ENCODE measurements around the gene CYP1A2.
"Not testable (repeated sequence)": the region's sequence is repeated elsewhere in the genome, so short reads cannot be mapped to it uniquely, and the experiment has no call there.

CYP1A2 gene

DNA sequence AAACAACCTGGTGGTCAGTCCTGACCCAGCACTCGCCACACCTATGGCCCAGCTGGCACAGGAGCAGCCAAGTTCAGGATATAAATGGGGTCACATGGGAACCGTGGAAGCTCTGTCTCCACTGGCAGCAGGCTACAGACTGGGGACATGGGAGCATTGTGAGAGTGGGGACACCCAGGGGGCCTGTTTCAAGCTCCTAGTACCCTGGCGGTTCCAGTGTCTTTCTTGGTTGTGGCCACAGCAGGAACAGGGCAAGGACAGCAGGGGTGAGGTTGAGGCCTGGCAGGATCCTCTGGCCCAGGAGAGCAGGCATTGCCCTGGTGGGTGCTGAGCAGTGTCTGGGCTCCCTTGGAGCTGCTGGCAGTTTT is 35.1 kb downstream of the CYP1A2 start:
- DNase-seq (ENCODE audit: low read depth) = peak; percentile 55
- no peak for TF ChIP-seq POLR2A (IDR thresholded peaks at IDR 0.05; ENCODE audit: extremely low read depth, insufficient read length)
- TF ChIP-seq MYC (IDR thresholded peaks at IDR 0.05; ENCODE audit: low read depth, low read length) = no peak
- no peak for TF ChIP-seq CTCF (IDR thresholded peaks at IDR 0.05; ENCODE audit: low read depth, low read length)
- TF ChIP-seq, protein P1, sequence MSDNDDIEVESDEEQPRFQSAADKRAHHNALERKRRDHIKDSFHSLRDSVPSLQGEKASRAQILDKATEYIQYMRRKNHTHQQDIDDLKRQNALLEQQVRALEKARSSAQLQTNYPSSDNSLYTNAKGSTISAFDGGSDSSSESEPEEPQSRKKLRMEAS (IDR thresholded peaks at IDR 0.05; ENCODE audit: low read depth, low read length) = no peak
- peak overlapping the region; percentile 92 for H3K4me3 ChIP-seq (ENCODE audit: low read depth, low read length)

DNA sequence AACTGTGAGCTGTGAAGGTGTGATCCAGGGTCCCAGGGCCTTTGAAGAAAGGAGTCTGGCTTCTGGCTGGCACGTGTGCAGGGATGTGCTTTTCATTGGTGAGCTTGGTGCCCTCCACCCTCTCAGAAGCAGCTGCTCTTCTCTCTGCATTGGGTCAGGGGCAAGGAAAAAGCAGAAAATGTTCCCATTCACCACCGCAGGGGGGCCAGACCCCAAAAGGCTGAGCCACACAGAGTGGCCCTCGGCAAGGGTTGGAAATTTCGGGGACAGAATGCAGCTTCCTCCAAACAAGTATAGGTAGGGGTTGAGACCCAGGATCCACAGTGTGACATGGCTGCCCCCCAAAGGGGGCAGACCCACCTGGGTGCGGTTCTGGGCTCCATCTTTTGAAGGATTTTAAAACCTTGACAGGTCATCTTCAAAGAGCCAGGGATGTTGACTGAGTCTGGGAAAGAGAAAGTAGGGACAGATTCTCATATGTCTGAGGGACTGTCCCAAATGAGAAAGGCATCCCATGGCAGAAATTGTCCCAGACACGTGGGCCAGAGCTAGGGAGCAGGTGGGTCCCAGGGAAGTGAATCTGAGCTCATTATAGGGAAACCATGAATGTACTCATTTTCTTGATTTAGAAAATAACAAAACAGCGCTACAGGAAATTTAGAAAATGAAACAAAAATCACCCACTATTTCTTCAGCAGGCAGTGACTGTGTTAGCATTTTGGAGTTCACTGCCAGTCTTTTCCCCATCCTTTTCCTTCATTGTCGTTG is 36.0 kb downstream of the CYP1A2 start:
- peak overlapping the region; percentile 92 for H3K4me3 ChIP-seq (ENCODE audit: low read depth, low read length)
- no peak for DNase-seq (ENCODE audit: low read depth)
- TF ChIP-seq POLR2A (IDR thresholded peaks at IDR 0.05; ENCODE audit: extremely low read depth, insufficient read length) (no peak), MYC (IDR thresholded peaks at IDR 0.05; ENCODE audit: low read depth, low read length) (no peak), CTCF (IDR thresholded peaks at IDR 0.05; ENCODE audit: low read depth, low read length) (no peak)
- TF ChIP-seq, protein P1 (IDR thresholded peaks at IDR 0.05; ENCODE audit: low read depth, low read length) = no peak

DNA sequence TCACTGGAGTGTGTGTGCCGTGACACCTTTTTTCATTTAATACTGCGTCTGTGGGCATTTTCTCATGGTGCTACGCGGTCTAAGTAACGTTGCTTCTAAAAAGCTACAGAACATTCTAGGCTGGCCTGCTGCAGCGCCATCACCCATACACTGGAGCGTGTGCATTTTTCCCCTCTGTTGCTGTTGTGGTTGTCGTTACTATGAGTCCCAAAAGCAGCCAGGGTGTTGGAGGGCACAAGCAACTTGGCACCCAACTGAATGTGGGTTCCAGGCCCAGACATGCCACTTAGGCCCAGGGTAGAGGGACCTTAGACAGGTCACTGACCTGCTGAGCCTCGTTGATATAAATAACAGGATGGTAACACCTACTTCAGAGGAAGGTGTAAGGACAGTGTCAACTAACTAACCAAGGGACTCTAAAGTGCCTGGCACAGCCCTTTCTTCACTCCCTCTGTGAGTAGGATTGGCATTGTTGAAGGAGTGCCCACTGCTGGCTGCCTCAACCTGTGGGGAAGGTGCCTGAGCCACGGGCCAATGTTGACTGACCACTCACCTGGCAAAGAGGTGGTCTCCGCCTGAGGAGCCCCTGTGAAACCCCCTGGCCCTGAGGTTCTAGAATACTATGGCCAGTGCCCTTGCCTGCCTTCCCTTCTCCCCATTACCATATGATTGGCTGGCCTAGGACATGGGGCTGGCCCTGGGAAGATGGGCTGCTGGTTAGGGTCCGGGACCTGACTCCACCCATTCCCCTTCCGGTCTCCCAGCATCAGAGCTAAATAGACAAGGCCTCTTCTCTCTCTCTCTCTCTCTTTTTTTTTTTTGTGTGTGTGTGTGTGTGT is 36.8 kb downstream of the CYP1A2 start:
- peak overlapping the region; percentile 92 for H3K4me3 ChIP-seq (ENCODE audit: low read depth, low read length)
- no peak for TF ChIP-seq MYC (IDR thresholded peaks at IDR 0.05; ENCODE audit: low read depth, low read length)
- no peak for TF ChIP-seq CTCF (IDR thresholded peaks at IDR 0.05; ENCODE audit: low read depth, low read length)
- TF ChIP-seq, protein P1 (IDR thresholded peaks at IDR 0.05; ENCODE audit: low read depth, low read length) = no peak
- no peak for TF ChIP-seq POLR2A (IDR thresholded peaks at IDR 0.05; ENCODE audit: extremely low read depth, insufficient read length)
- no peak for DNase-seq (ENCODE audit: low read depth)

DNA sequence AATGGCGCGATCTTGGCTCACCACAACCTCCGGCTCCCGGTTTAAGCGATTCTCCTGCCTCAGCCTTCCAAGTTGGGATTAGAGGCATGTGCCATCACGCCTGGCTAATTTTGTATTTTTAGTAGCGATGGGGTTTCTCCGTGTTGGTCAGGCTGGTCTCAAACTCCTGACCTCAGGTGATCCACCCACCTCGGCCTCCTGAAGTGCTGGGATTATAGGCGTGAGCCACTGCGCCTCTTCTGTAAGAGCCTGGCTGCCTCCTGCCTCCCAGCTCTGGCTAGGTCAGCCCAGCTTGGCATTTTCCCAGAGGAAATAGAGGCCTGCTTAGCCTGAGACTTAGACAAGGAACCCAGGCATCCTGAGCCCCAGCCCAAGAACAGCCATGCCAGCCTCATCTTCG is 37.4 kb downstream of the CYP1A2 start:
- not testable (repeated sequence) for DNase-seq (ENCODE audit: low read depth); H3K4me3 ChIP-seq (ENCODE audit: low read depth, low read length)

- DNase-seq (ENCODE audit: low read depth) = peak; percentile 60
- no peak overlapping the region for H3K4me3 ChIP-seq (ENCODE audit: low read depth, low read length)
- TF ChIP-seq, protein P1 (IDR thresholded peaks at IDR 0.05; ENCODE audit: low read depth, low read length) = no peak
- TF ChIP-seq CTCF (IDR thresholded peaks at IDR 0.05; ENCODE audit: low read depth, low read length) (no peak), POLR2A (IDR thresholded peaks at IDR 0.05; ENCODE audit: extremely low read depth, insufficient read length) (no peak)
Measured at GRCh38 chr15:74786551-74787165, 38.0 kb downstream of the CYP1A2 start.

Data from NB4 (cell line).